Germinal center (tissue), 1 donor: Measurements from ENCODE around the gene ENTR1.

Experiments
- DNase-seq: peaks from one replicate; pipeline ENCODE4 v3.0.0; 2012; ENCODE audit warnings: mixed read lengths, low spot score

ENTR1 gene

DNA sequence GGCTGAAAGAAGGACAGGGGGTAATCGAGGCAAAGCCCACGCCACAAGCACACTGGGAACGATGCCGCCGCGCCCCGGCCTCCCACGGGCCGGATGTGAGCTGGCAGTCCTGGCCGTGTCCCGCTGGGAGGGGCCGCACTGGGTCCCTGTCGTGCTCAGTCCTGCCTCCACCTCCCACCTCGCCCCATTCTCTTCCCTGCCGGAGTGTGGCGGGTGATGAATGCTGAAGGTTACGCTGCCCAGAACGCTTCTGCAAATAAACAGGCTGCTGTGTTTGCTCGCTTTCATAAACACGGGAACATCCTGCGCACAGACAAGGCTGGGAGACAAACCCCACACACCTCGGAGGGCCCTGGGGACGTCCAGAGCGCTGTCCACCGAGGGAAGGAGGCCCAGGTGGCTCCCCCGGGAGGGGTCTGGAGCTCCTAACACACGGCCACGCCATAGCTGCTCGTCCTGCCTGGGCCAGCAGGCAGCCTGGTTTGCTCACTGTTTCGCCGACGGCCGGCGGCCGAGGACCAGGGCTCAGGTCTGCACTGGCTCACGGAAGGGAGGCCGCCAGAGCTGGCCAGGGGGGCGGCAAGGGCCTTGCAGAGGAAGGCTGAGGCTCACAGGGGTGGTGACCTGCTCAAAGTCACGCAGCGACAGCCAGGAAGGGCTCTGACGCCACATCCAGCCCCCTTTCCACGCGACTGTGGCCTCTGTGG lies 49.2 kb downstream of the ENTR1 start:
- no peak for DNase-seq

DNA sequence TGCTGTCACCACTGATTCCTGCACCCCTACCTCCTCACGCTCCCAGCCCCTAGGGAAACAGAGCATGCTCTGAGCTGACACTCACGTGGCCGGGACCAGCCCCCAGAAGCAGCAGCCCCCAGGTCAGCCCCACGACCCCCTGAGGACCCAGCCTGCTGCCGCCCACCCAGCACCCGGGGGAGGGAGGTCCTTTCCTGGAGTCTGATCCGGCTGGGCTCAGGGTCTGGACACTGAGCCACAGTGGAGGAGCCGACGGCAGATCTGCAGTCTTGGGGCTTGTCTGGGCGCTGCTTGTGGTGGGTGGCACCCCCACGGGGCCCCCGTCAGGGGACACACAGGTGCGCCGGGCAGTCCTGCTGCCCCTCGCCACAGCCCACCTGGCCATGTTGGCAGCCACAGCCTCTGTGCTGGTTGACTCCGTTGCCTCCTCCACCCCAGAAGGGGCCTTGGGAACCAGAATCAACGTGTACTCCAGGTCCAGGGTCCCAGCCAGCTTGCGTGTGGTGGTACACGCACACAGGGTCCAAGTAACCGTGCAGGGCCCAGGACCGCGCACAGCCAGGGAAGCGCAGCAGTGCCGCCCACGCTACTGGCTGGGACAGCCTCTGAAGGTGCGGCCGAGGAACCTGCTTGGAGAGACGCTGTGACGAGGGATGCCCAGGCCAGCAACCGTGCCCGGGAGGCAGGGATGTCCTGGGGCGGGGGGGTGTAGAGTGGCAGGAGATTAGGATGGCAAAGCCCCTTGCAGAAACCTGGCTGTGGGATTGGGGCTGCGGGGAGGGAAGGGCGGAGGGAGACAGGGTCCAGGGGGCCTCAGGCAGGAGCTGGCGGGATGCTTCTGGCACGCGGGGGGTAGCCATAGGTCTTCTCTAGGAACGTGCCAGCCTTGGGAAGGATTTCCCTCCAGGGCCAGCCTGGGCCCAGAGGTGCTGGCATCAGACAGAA lies 50.4 kb downstream of the ENTR1 start:
- DNase-seq = no peak

DNA sequence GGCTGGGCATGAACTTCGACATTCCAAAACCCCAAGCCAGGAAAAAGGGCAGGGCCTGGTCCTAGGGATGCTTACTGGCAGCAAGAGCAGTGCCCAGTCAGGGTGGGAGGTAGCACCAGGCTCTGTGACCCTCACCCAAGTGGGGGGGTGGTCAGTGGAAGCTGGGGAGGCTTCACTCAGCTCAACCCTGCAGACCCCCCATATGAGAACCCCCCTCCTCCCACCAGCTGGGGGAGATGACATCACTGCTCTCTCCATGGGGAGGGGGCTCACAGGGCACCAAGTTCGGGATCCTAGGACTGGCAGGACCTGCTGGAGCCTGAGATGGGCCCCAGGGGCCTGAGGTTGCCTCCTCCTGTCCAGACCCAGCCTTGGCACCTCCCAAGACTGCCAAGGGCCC lies 51.5 kb downstream of the ENTR1 start:
- no peak for DNase-seq

DNA sequence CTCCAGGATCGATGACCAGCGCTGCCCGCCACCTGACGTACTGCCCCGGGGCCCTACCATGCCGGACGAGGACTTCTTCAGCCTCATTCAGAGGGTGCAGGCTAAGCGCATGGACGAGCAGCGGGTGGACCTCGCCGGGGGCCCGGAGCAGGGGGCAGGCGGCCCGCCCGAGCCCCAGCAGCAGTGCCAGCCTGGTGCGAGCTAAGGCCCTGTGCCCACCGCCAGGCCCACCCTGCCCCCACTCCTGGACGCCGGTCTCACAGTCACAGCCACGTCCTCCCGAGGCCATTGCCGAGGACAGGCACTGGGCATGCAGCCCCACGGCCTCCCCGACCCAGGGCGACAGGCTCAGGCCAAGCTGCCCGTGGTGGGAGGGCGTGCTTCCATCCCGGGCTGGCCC lies 52.4 kb downstream of the ENTR1 start:
- no peak for DNase-seq

DNA sequence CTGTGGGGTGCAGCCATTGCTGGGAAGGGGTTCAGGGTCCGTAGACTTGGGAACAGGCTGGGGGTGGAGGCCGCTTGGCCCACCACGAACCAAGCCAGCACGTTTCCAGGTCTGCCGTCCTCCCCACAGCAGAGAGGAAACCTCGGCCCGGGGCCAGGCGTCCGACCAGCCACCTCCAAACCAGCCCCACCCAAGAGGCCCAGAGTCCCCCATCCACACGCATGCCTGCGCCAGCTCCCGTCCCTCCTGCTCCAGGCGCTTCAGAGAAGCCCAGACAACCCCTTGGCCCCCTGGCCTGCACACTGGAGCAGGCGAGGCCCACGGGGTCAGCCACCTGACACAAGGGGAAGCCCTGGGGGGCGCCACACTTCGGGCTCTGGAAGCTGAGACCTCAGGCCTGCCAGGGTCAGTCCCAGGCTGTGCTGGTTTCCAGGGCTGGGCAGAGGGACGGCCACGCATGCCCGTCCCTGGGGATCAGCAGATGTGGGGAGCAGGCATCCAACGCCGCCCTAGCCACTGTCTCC lies 53.1 kb downstream of the ENTR1 start:
- DNase-seq = no peak

DNA sequence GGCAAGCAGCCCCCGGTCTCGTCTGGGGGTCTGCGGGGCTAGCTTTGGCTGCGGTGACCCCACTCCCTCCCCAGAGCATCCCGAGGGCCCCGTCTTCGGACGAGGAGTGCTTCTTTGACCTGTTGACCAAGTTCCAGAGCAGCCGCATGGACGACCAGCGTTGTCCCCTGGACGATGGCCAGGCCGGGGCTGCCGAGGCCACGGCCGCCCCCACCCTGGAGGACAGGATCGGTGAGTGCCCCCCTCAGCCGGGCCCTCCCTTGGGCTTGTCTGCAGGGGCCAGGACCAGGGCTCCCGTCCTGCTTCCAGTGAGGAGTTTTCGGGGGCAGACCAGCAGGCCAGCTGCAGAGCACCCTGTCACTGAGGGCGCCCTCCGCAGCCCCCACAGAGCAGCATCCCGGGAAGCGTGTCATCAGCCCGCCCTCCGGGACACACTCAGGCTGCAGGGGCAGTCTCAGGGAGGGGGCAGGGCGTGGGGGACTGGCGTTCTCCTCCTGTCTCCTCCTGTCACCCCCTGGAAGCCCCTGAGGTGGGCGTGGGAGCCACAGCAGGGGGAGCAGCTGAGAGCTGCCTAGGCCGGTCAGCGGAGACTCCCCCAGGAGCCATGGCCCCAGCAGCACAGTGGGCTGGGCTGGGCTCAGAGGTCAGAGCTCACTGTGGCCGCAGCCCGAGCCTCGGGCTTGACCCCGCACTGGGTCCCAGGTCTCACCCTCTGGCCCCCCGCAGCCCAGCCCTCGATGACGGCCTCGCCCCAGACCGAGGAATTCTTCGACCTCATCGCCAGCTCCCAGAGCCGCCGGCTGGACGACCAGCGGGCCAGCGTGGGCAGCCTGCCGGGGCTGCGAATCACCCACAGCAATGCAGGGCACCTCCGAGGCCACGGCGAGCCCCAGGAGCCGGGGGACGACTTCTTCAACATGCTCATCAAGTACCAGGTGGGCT lies 54.5 kb downstream of the ENTR1 start:
- no peak for DNase-seq

DNA sequence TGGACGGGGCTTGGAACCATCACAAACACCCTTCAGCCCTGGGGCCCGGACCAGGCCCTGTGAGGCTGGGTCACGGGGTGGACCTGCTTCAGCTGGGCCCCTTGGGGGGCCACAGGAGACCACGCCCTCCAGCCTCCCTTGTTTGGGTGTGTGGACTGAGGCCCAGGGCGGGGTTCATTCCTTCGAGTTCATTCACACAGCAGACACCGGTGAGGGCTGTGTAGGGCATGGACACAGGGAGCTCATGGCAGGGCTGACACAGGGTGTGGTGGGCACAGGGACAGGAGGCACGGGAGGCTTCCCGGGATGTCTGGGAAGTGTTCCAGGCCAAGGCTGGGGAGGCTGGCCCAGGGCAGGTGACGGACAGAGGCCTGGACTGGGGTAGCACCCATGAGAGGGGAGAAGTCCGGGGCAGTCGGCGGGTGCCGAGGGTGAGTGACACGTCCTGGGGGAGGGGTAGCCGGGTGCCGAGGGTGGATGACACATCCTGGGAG lies 55.8 kb downstream of the ENTR1 start:
- DNase-seq = no peak

DNA sequence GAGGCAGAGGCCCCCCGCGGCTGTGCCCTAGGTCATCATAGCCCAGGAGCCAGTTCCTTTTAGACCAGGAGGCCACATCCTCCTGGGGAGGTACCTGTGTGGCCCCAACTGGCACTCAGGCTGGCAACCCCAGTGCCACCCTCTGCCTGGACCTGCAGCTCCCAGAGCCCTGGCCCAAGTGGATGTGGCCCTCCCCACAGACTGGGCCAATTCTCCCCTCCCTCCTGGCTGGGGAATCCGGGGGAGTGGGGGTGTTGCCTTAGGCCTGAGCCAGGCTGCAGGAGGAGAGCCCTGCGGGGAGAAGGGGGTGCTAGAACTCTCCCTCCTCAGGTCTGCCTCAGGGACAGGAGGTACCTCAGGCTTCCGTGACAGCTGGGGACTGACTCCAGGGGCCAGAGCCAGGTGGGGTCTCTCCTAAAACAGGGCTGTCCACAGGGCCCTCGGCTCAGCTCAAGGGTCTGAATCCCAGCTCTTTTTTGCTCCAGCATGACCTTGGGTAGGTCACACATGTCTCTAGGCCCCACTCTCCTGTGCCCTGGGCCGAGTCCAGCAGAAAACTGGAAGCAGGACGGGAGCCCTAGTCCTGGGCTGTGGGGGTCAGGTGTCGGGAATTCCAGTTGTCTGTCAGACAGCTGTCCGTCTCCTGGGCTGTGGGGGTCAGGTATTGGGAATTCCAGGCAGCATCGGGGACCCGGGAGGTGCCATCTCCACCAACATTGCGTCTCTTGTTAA lies 56.5 kb downstream of the ENTR1 start:
- no peak for DNase-seq

DNA sequence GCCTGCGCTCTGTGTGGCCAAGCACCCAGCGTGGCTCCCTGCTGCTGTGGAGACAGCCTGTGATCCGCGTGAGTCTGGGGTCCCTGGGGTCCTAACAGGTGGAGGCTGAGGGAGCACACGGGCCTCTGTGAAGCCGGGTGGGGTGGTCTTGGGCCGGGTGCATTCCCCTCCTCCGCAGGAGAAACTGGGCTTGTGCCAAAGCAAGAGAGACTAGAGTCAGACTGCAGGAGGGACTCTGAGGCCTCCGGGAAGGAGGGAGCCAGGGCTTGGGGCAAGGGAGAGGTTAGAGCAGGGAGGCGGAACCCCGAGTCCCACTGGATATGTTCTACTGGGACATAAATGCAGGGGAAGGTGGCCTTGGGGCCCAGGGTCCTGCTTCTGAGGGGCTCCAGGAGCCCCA lies 57.3 kb downstream of the ENTR1 start:
- no peak for DNase-seq

DNA sequence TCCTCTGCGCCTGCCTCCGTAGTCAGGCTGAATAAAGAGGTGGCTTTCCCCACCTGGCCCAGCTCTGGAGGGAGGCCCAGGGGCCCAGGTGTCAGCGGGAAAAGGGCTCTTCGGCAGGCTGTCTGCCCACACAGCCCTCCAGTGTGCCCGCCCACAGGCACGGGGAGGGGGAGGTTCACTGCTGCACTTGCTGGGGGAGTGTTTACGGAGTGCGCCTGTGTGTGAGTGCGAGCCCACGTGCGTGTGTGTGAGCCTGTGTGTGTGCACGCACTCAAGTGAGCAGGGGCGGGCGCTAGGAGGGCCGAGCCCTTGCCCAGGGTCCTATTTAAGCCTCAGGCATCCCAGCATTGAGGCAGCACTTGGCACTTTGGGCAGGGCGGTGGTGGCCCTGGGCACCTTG lies 57.7 kb downstream of the ENTR1 start:
- no peak for DNase-seq
